IMR-90 (cell line): Measurements from ENCODE around the gene MON1A. TPM values are rescaled to one million over a fixed set of nuclear protein-coding genes. Genes with fewer than 3 reads are reported as not detected.

ENCODE experiments used
- ATAC-seq: fragments of 200-7000 bp; cut with Tn5 transposase; 2 replicates; pipeline ENCODE4 v1.9.1; 2020; ENCODE audit warnings: low read depth, mild to moderate bottlenecking, moderate library complexity
- BruUV-seq: library from RNA; stranded (reverse); fragments of 400-500 nt; replicated peaks from 2 replicates; lab custom pipeline; 2021; lab: Mats Ljungman, UMichigan
- CTCF ChIA-PET: fragments of 300-600 bp; formaldehyde crosslinking; extraction: SDS; loops from one replicate; lab custom pipeline; 2021; ENCODE audit warnings: antibody characterized with exemption; lab: Yijun Ruan, JAX
- POLR2A ChIA-PET: fragments of 300-600 bp; sonication (Branson Sonifier 250); formaldehyde crosslinking; loops from one replicate; lab custom pipeline; 2022; ENCODE audit warnings: antibody characterized with exemption; ENCODE audit not compliant: unreplicated experiment; lab: Charles Lee
- DNase-seq: peaks from one replicate; pipeline ENCODE4 v3.0.0; 2013
- H2AFZ ChIP-seq: replicated peaks from 2 replicates; pipeline ENCODE3; 2013; ENCODE audit warnings: low read length, mild to moderate bottlenecking; ENCODE audit not compliant: poor library complexity
- H2AK5ac ChIP-seq: 2 replicates; pipeline ENCODE4 v1.6.1; 2013; ENCODE audit warnings: low read depth, low read length, inconsistent platforms
- H2AK9ac ChIP-seq: replicated peaks from 2 replicates; pipeline ENCODE3; 2013; ENCODE audit warnings: mild to moderate bottlenecking, low read depth, low read length, moderate library complexity; ENCODE audit not compliant: poor library complexity
- H2BK120ac ChIP-seq: 2 replicates; pipeline ENCODE4 v1.6.1; 2013; ENCODE audit warnings: low read depth, low read length, inconsistent platforms
- H2BK15ac ChIP-seq: 3 replicates; pipeline ENCODE4 v1.6.1; 2013; ENCODE audit warnings: low read depth, low read length, inconsistent platforms
- H2BK20ac ChIP-seq: 2 replicates; pipeline ENCODE4 v1.6.1; 2013; ENCODE audit warnings: low read depth, mild to moderate bottlenecking, inconsistent platforms, low read length, moderate library complexity
- H2BK5ac ChIP-seq: 2 replicates; pipeline ENCODE4 v1.6.1; 2013; ENCODE audit warnings: mild to moderate bottlenecking, low read depth, low read length, inconsistent platforms; ENCODE audit not compliant: poor library complexity, severe bottlenecking
- H3K14ac ChIP-seq: replicated peaks from 2 replicates; pipeline ENCODE4 v1.6.1; 2013; ENCODE audit warnings: low read depth, low read length, inconsistent platforms
- H3K18ac ChIP-seq: 2 replicates; pipeline ENCODE4 v1.6.1; 2013; ENCODE audit warnings: low read depth, low read length, control low read depth
- H3K23ac ChIP-seq: 2 replicates; pipeline ENCODE4 v1.6.1; 2013; ENCODE audit warnings: low read depth, low read length, inconsistent platforms
- H3K27ac ChIP-seq: 2 replicates; pipeline ENCODE4 v1.5.1; 2013; ENCODE audit warnings: mild to moderate bottlenecking, control low read depth, low read length; ENCODE audit not compliant: insufficient read depth
- H3K27me3 ChIP-seq: 2 replicates; pipeline ENCODE4 v1.6.1; 2013; ENCODE audit warnings: low read length; ENCODE audit not compliant: control insufficient read depth, insufficient read depth
- H3K36me3 ChIP-seq: 2 replicates; pipeline ENCODE4 v1.6.1; 2013; ENCODE audit warnings: low read length, mixed read lengths; ENCODE audit not compliant: control insufficient read depth, insufficient read depth
- H3K4ac ChIP-seq: 2 replicates; pipeline ENCODE4 v1.6.1; 2013; ENCODE audit warnings: low read depth, low read length, inconsistent platforms
- H3K4me1 ChIP-seq: 2 replicates; pipeline ENCODE4 v1.6.1; 2013; ENCODE audit warnings: low read length, mixed read lengths; ENCODE audit not compliant: control insufficient read depth, insufficient read depth
- H3K4me2 ChIP-seq: 2 replicates; pipeline ENCODE4 v1.6.1; 2013; ENCODE audit warnings: low read depth, mild to moderate bottlenecking, control low read depth, low read length, moderate library complexity
- H3K4me3 ChIP-seq: 2 replicates; pipeline ENCODE4 v1.5.1; 2013; ENCODE audit warnings: low read depth, mild to moderate bottlenecking, control low read depth, low read length, moderate library complexity; ENCODE audit not compliant: insufficient read depth
- H3K56ac ChIP-seq: 2 replicates; pipeline ENCODE4 v1.6.1; 2013; ENCODE audit warnings: low read length, inconsistent platforms; ENCODE audit not compliant: insufficient read depth; ENCODE audit errors: extremely low read depth
- H3K79me1 ChIP-seq, 2 experiments: 2 replicates each; pipeline ENCODE4 v1.6.1; 2013; ENCODE audit warnings: low read length in 2 of 2, inconsistent platforms in 1 of 2, low read depth in 1 of 2
- H3K9ac ChIP-seq: 2 replicates; pipeline ENCODE4 v1.6.1; 2013; ENCODE audit warnings: low read depth, low read length, control low read depth
- H3K9me1 ChIP-seq: 2 replicates; pipeline ENCODE4 v1.6.1; 2013; ENCODE audit warnings: low read length, inconsistent platforms; ENCODE audit not compliant: insufficient read depth
- H3K9me3 ChIP-seq: 2 replicates; pipeline ENCODE4 v1.6.1; 2013; ENCODE audit warnings: low read length; ENCODE audit not compliant: control insufficient read depth, insufficient read depth
- H4K20me1 ChIP-seq: 2 replicates; pipeline ENCODE4 v1.6.1; 2013; ENCODE audit warnings: low read length, inconsistent platforms; ENCODE audit not compliant: insufficient read depth
- H4K5ac ChIP-seq: 2 replicates; pipeline ENCODE4 v1.6.1; 2013; ENCODE audit warnings: mild to moderate bottlenecking, low read depth, low read length, control low read depth
- H4K8ac ChIP-seq, 2 experiments: 2 replicates each; pipeline ENCODE4 v1.6.1; 2013; ENCODE audit warnings: low read depth in 2 of 2, low read length in 2 of 2, control low read depth in 1 of 2, inconsistent platforms in 1 of 2
- H4K91ac ChIP-seq: 2 replicates; pipeline ENCODE4 v1.6.1; 2013; ENCODE audit warnings: low read depth, low read length, inconsistent platforms; ENCODE audit not compliant: insufficient read depth
- CEBPB ChIP-seq: IDR thresholded peaks from 2 replicates; pipeline ENCODE4 v1.6.1; 2012; ENCODE audit warnings: low read depth, low read length, improper control_type of control experiment
- CHD1 ChIP-seq: IDR thresholded peaks from 2 replicates; pipeline ENCODE4 v1.6.1; 2012; ENCODE audit warnings: low read depth, low read length, improper control_type of control experiment
- MAFK ChIP-seq: IDR thresholded peaks from 2 replicates; pipeline ENCODE4 v1.6.1; 2012; ENCODE audit warnings: low read depth, low read length, improper control_type of control experiment
- NFE2L2 ChIP-seq: fragments of 150-350 bp; IDR thresholded peaks from 2 replicates; pipeline ENCODE4 v1.6.1; 2016; ENCODE audit warnings: low read depth, mild to moderate bottlenecking, low read length
- POLR2A ChIP-seq: IDR thresholded peaks from 2 replicates; pipeline ENCODE4 v1.6.1; 2012; ENCODE audit warnings: mild to moderate bottlenecking, low read depth, low read length
- RAD21 ChIP-seq: IDR thresholded peaks from 2 replicates; pipeline ENCODE4 v1.6.1; 2012; ENCODE audit warnings: low read length, improper control_type of control experiment
- RFX5 ChIP-seq: IDR thresholded peaks from 2 replicates; pipeline ENCODE4 v1.8.0; 2012; ENCODE audit warnings: low read depth, mild to moderate bottlenecking, low read length, moderate library complexity
- WGBS, 2 experiments: methylation state at CpG; one replicate each; pipeline versions ENCODE4 v1.1.5 to v1.1.7; 2013; ENCODE audit warnings: missing lambda C conversion rate in 2 of 2; ENCODE audit not compliant: insufficient read length in 1 of 2; ENCODE audit errors: extremely low coverage in 2 of 2; 5-methylcytosine and 5-hydroxymethylcytosine counted together
- dilution Hi-C: fragments of 300-500 bp; cut with HindIII; formaldehyde crosslinking; loops from one replicate; pipeline ENCODE4 v1.14.3; 2018; ENCODE audit warnings: low sequenced_read_pairs; ENCODE audit not compliant: unreplicated experiment
- in situ Hi-C: fragments of 300-500 bp; cut with MboI; formaldehyde crosslinking; loops from 3 replicates; pipeline ENCODE4 v1.14.3; 2019; ENCODE audit warnings: low sequenced_read_pairs, inconsistent platforms, mixed read lengths
- intact Hi-C: fragments of 100-400 bp; cut with micrococcal nuclease; formaldehyde crosslinking; loops from 2 replicates; pipeline ENCODE4 v1.10.0; 2022
- polyA plus RNA-seq, 3 experiments: library from polyadenylated mRNA; depleted of rRNA; stranded (reverse); fragments of >200 nt; gene quantifications; 2 replicates each; pipeline ENCODE4 v1.2.3, GENCODE V29; 2012; ENCODE audit warnings: low replicate concordance in 1 of 3
- total RNA-seq: library from RNA; depleted of rRNA; stranded (reverse); fragments of >200 nt; gene quantifications from 2 replicates; pipeline ENCODE4 v1.2.3, GENCODE V29; 2012

MON1A gene
- total and polyA plus RNA-seq, 2 of the 4 experiments (the other 2 are of a cell fraction), result 8.2 to 13.5 TPM

- in situ Hi-C loops, result no loop called here
- no peak for DNase-seq
Observed at GRCh38 chr3:49864505-49864904, 65.1 kb downstream of the MON1A start.

More at GRCh38 chr3:49864505-49864904, 65.1 kb downstream of the MON1A start:
- Histone ChIP-seq H3K23ac (no peak overlapping the region), H3K9me1 (no peaks in the 10 kb centered on the region), H2BK120ac (no peak overlapping the region), H4K91ac (no peak overlapping the region), H2AK9ac (no peak overlapping the region), H3K27me3 (peaks cover 61% of the 10 kb centered on the region), H3K36me3 (no peaks in the 10 kb centered on the region), H2BK5ac (no peak overlapping the region), H3K9me3 (no peaks in the 10 kb centered on the region), H4K20me1 (no peaks in the 10 kb centered on the region), H2AK5ac (no peak overlapping the region), H2BK20ac (no peak overlapping the region), H2BK15ac (no peak overlapping the region), H3K4ac (no peak overlapping the region), H3K4me2 (no peak overlapping the region), H3K18ac (no peak overlapping the region), H3K4me1 (no peaks in the 10 kb centered on the region), H3K4me3 (no peak overlapping the region), H3K56ac (no peak overlapping the region), H3K14ac (no peak overlapping the region), H3K9ac (no peak overlapping the region), H4K8ac (no peak overlapping the region), H2AFZ (no peak overlapping the region), H3K27ac (no peak overlapping the region), H4K5ac (no peak overlapping the region), H3K79me1 (no peaks in the 10 kb centered on the region)
- POLR2A ChIA-PET, result no interaction called here
- ATAC-seq, result no peak
- BruUV-seq, result no TSS peak
- 66% methylated on average over 3 of the region's 5 CpGs; no CpG with 5 or more reads in 1 of the 2 experiments for WGBS, 2 experiments
- dilution Hi-C loops, result no loop called here
- TF ChIP-seq RAD21 (no peak), RFX5 (no peak), NFE2L2 (no peak), POLR2A (no peak), MAFK (0 out of 2 replicates have a peak, but pooled peaks have one; percentile 25), CHD1 (no peak), CEBPB (no peak)
- intact Hi-C loops, result no loop called here
- CTCF ChIA-PET, result no interaction called here
